GM12891 (cell line): ENCODE results near the gene TLCD1.

Source experiments
- DNase-seq: peaks from one replicate; pipeline ENCODE4 v3.0.0; 2011; ENCODE audit warnings: low spot score; ENCODE audit not compliant: insufficient read length
- FAIRE-seq: peaks from 2 replicates; lab custom pipeline; 2011; peaks lifted over from hg19 to GRCh38; lab: Jason Lieb, UNC
- PAX5 ChIP-seq: IDR thresholded peaks from 2 replicates; pipeline ENCODE4 v1.6.1; 2011; ENCODE audit warnings: low read length, moderate library complexity, mild to moderate bottlenecking; ENCODE audit not compliant: insufficient read depth, severe bottlenecking
- POLR2A ChIP-seq: IDR thresholded peaks from 2 replicates; pipeline ENCODE4 v1.6.1; 2011; ENCODE audit warnings: low read depth, low read length, control low read depth
- POLR2AphosphoS5 ChIP-seq: IDR thresholded peaks from 2 replicates; pipeline ENCODE4 v1.6.1; 2011; ENCODE audit warnings: low read depth, low read length, control low read depth
- POU2F2 ChIP-seq: IDR thresholded peaks from 2 replicates; pipeline ENCODE4 v1.6.1; 2011; ENCODE audit warnings: low read depth, mild to moderate bottlenecking, control low read depth, low read length, moderate library complexity
- SPI1 ChIP-seq: IDR thresholded peaks from 2 replicates; pipeline ENCODE4 v1.6.1; 2011; ENCODE audit warnings: low read depth, low read length, control low read depth
- TAF1 ChIP-seq: IDR thresholded peaks from 2 replicates; pipeline ENCODE4 v1.6.1; 2011; ENCODE audit warnings: low read depth, low read length, control low read depth

The TLCD1 gene

DNA sequence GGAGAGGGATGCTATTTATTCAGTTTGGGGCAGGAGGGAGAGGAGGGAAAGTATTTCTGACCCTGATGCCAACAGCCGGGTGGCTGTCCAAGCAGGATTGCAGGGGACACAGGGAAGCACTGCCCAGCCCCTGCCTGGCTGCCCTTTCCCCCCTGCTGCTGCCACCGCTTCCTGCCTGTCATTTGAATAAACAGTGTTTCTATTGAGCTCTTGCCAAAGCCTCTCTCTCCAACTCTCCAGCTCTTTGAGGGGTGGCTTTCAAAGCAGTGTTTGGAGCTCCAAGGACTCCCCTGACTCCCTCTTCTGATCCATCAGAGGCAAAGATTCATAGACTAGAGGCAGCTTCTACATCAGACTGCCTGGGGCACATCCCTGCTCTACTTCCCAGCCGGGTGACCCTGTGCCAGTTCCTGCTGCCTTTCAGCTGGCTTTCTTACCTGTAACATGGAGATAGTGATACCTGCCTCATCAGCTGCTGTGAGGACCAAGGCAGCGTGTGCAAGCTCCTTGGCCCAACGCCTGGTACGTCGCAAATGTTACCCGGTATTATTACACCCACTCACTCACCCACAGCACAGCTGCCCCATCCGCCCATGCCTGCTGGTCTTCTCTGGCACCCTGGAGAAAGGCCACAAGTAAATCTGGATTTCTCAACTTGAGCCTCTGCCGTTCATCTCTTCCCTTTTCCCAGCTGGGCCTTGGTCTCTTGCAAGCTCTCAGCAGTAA lies 23.8 kb downstream of the TLCD1 start:
- no peak for TF ChIP-seq PAX5
- no peak for TF ChIP-seq TAF1
- TF ChIP-seq POLR2AphosphoS5: no peak
- no peak for TF ChIP-seq SPI1
- no peak for TF ChIP-seq POLR2A
- no peak for TF ChIP-seq POU2F2
- no peak for FAIRE-seq
- no peak for DNase-seq

DNA sequence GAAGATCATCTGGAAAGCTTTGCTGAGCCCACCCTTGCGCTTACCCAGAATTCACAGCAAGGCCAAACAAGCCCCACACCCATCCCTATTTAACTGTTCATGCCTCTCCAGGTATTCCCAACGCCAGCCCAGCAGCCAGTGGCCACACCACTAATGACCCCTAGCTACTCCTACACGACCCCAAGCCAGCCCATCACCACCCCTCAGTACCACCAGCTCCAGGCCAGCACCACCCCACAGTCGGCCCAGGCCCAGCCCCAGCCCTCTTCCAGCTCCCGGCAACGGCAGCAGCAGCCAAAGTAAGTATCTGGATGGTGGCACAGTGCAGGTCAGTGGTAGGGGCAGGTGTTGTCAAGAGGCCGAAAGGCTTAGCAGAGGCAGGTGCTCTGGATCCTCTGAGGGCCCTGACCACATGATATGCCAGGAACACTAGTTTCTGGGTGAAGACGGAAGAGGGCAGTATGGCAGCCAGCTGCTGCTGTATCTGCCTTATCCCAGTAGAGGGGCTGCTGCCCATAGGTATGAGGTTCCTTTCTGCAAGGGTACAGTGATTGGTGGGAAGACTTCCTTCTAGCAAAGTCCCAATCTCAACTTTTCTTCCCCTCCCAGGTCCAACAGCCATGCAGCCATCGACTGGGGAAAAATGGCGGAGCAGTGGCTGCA lies 25.1 kb downstream of the TLCD1 start:
- no peak for DNase-seq
- no peak for FAIRE-seq
- TF ChIP-seq POU2F2: no peak
- TF ChIP-seq TAF1: no peak
- TF ChIP-seq POLR2AphosphoS5: no peak
- TF ChIP-seq PAX5: no peak
- TF ChIP-seq SPI1: no peak

- DNase-seq (no peak), FAIRE-seq (no peak)
- TF ChIP-seq PAX5 (no peak), POLR2A (no peak), POU2F2 (no peak), TAF1 (no peak), POLR2AphosphoS5 (no peak), SPI1 (no peak)
These were observed 25.8 kb downstream of the TLCD1 start for GRCh38 chr17:28700278-28700677.

GRCh38 chr17:28698253-28698941 lies 27.6 kb downstream of the TLCD1 start:
- 0 out of 2 replicates have a peak, but pooled peaks have one; percentile 39 for TF ChIP-seq POLR2AphosphoS5
- TF ChIP-seq SPI1: 0 out of 2 replicates have a peak, but pooled peaks have one; percentile 11
- TF ChIP-seq PAX5: no peak
- DNase-seq (no peak), FAIRE-seq (no peak)

GRCh38 chr17:28693869-28694268 lies 32.2 kb downstream of the TLCD1 start:
- DNase-seq (no peak), FAIRE-seq (no peak)
- TF ChIP-seq TAF1 (no peak), POLR2AphosphoS5 (no peak), PAX5 (no peak), POLR2A (no peak), SPI1 (no peak), POU2F2 (no peak)

- no peak for FAIRE-seq
- DNase-seq: no peak
- TF ChIP-seq TAF1 (no peak), PAX5 (no peak), POLR2AphosphoS5 (no peak), POLR2A (no peak), SPI1 (no peak)
These were observed 37.0 kb downstream of the TLCD1 start for GRCh38 chr17:28689011-28689410.

GRCh38 chr17:28688481-28688880 lies 37.6 kb downstream of the TLCD1 start:
- FAIRE-seq: no peak
- TF ChIP-seq TAF1 (no peak), POU2F2 (no peak), POLR2AphosphoS5 (no peak), POLR2A (no peak), PAX5 (no peak), SPI1 (no peak)
- DNase-seq: no peak

GRCh38 chr17:28686296-28686695 lies 39.7 kb downstream of the TLCD1 start:
- no peak for TF ChIP-seq POLR2A
- TF ChIP-seq SPI1: no peak
- TF ChIP-seq TAF1: no peak
- no peak for TF ChIP-seq POLR2AphosphoS5
- TF ChIP-seq POU2F2: no peak
- TF ChIP-seq PAX5: no peak
- FAIRE-seq (no peak), DNase-seq (no peak)

GRCh38 chr17:28685366-28685765 lies 40.7 kb downstream of the TLCD1 start:
- FAIRE-seq (no peak), DNase-seq (no peak)
- no peak for TF ChIP-seq POU2F2
- no peak for TF ChIP-seq POLR2AphosphoS5
- TF ChIP-seq PAX5: no peak
- TF ChIP-seq TAF1: no peak
- TF ChIP-seq POLR2A: no peak
- no peak for TF ChIP-seq SPI1
